ENCODE data around the gene NDFIP1. TPM values are rescaled to one million over a fixed set of nuclear protein-coding genes. Genes with fewer than 3 reads are reported as not detected.

Gene NDFIP1
- total RNA-seq, 1 experiment from 2014 or later: 27.6 TPM

DNA sequence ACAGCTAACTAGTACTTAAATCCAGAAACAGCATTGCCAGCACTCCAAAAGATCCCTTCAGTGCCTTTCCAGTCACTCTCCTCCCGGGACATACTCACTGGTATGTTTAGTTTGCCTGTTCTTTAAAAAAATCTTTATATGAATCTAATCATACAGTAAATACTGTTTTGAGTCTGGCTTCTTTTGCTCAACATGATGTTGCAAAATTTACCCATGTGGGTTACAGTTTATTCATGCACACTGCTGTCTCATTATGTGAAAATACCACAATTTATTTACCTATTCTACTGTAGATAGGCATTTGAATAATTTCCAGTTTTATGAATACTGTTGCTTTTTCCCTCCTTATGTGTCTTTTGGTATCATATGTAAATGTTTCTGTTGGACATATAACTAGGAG lies 13.5 kb downstream of the NDFIP1 start:
- Mint-ChIP-seq H3K27me3 (ENCODE audit: low read depth) (no peaks in the 10 kb centered on the region), H3K9me3 (peaks cover 23% of the 10 kb centered on the region), H3K4me1 (0 out of 2 replicates have a peak, but pooled peaks cover under 1% of the 10 kb centered on the region), H3K27ac (no peak overlapping the region), H3K36me3 (peaks cover 17% of the 10 kb centered on the region), H3K4me3 (no peak overlapping the region)
- ChIA-PET POLR2A (no interaction called here), CTCF (no interaction called here)
- no peak for ATAC-seq
- TF ChIP-seq ZNF138 (CRISPR knock-in tag; conservative IDR thresholded peaks at IDR 0.05): no peak
- no peak for TF ChIP-seq IRF2 (CRISPR knock-in tag; IDR thresholded peaks at IDR 0.05; ENCODE audit: borderline replicate concordance, low read depth)
- no peak for TF ChIP-seq HMGA2 (CRISPR knock-in tag; IDR thresholded peaks at IDR 0.05)
- TF ChIP-seq, protein P1, sequence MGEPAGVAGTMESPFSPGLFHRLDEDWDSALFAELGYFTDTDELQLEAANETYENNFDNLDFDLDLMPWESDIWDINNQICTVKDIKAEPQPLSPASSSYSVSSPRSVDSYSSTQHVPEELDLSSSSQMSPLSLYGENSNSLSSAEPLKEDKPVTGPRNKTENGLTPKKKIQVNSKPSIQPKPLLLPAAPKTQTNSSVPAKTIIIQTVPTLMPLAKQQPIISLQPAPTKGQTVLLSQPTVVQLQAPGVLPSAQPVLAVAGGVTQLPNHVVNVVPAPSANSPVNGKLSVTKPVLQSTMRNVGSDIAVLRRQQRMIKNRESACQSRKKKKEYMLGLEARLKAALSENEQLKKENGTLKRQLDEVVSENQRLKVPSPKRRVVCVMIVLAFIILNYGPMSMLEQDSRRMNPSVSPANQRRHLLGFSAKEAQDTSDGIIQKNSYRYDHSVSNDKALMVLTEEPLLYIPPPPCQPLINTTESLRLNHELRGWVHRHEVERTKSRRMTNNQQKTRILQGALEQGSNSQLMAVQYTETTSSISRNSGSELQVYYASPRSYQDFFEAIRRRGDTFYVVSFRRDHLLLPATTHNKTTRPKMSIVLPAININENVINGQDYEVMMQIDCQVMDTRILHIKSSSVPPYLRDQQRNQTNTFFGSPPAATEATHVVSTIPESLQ (CRISPR knock-in tag; IDR thresholded peaks at IDR 0.05): no peak
- TF ChIP-seq JUN (CRISPR knock-in tag; IDR thresholded peaks at IDR 0.05): no peak
- TF ChIP-seq OVOL2 (CRISPR knock-in tag; IDR thresholded peaks at IDR 0.05; ENCODE audit: borderline replicate concordance): no peak
- no peak for TF ChIP-seq ZNF219 (CRISPR knock-in tag; IDR thresholded peaks at IDR 0.05; ENCODE audit: borderline replicate concordance)
- TF ChIP-seq, protein P2, sequence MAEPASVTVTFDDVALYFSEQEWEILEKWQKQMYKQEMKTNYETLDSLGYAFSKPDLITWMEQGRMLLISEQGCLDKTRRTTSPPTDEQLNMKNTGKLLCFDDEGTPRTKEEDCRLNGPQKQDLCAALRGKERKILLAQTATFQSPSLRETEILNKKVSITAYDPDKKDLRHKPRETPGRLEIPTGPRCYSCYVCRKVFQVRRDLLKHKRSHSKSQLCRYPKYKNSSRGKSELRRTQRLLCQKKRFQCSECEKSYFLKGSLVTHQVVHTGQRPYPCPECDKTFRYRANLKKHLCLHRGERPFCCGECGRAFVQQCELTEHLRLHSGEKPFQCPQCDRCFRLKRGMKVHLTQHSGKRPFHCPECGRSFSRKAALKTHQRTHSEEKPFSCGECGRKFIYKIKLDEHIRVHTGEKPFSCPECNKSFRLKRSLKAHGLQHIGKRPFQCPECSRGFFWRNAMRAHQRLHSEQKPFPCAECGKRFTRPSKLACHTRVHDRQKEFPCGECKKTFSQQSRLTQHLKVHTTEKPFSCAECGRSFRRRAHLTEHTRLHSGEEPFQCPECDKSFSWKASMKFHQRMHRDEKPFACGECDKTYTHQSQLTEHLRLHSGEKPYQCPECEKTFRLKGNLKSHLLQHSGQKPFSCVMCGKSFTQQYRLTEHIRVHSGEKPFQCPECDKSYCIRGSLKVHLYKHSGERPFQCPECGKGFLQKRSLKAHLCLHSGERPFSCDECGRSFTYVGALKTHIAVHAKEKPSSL (CRISPR knock-in tag; conservative IDR thresholded peaks at IDR 0.05): no peak
- TF ChIP-seq AR (CRISPR knock-in tag; IDR thresholded peaks at IDR 0.05): no peak
- TF ChIP-seq NR3C1 (CRISPR knock-in tag; conservative IDR thresholded peaks at IDR 0.05; ENCODE audit: low read depth): no peak
- TF ChIP-seq ZNF416 (CRISPR knock-in tag; IDR thresholded peaks at IDR 0.05): no peak
- no peak for TF ChIP-seq ZNF671 (CRISPR knock-in tag; IDR thresholded peaks at IDR 0.05)
- DNase-seq (ENCODE audit: low spot score): no peak

- no peak for ATAC-seq
- H3K4me3 Mint-ChIP-seq: no peak overlapping the region
- H3K36me3 Mint-ChIP-seq: peaks cover 17% of the 10 kb centered on the region
- peaks cover 23% of the 10 kb centered on the region for H3K9me3 Mint-ChIP-seq
- ChIA-PET POLR2A (no interaction called here), CTCF (interaction anchor here (1.0 kb wide), 1 partner anchor 18 kb away, joined by 4 read pairs; no protein-coding TSS in a partner anchor)
- DNase-seq (ENCODE audit: low spot score): no peak
- no peak overlapping the region for H3K27ac Mint-ChIP-seq
- peaks cover 20% of the 10 kb centered on the region for H3K4me1 Mint-ChIP-seq
- H3K27me3 Mint-ChIP-seq (ENCODE audit: low read depth): no peaks in the 10 kb centered on the region
- no peak for TF ChIP-seq ARID4B (CRISPR knock-in tag; IDR thresholded peaks at IDR 0.05; ENCODE audit: borderline replicate concordance)
- no peak for TF ChIP-seq NFYB (CRISPR knock-in tag; conservative IDR thresholded peaks at IDR 0.05; ENCODE audit: low read depth)
- TF ChIP-seq, protein P2 (CRISPR knock-in tag; conservative IDR thresholded peaks at IDR 0.05): no peak
- TF ChIP-seq USF1 (CRISPR knock-in tag; IDR thresholded peaks at IDR 0.05): no peak
- TF ChIP-seq ZNF121 (CRISPR knock-in tag; IDR thresholded peaks at IDR 0.05): peak; percentile 87
- no peak for TF ChIP-seq TCF7 (CRISPR knock-in tag; IDR thresholded peaks at IDR 0.05; ENCODE audit: low read depth)
- no peak for TF ChIP-seq NFATC4 (CRISPR knock-in tag; IDR thresholded peaks at IDR 0.05)
Observed at GRCh38 chr5:142125378-142125777, 16.8 kb downstream of the NDFIP1 start.
